GM18507 (cell line): Measurements from ENCODE around the gene TRMT61A.
"Not testable (repeated sequence)": the region's sequence is repeated elsewhere in the genome, so short reads cannot be mapped to it uniquely, and the experiment has no call there.

Source experiments
- DNase-seq: peaks from one replicate; pipeline ENCODE4 v3.0.0; 2011; ENCODE audit warnings: low read depth; ENCODE audit not compliant: insufficient read length; ENCODE audit errors: extremely low spot score
- FAIRE-seq: peaks from 2 replicates; lab custom pipeline; 2011; peaks lifted over from hg19 to GRCh38; lab: Jason Lieb, UNC

TRMT61A gene

DNA sequence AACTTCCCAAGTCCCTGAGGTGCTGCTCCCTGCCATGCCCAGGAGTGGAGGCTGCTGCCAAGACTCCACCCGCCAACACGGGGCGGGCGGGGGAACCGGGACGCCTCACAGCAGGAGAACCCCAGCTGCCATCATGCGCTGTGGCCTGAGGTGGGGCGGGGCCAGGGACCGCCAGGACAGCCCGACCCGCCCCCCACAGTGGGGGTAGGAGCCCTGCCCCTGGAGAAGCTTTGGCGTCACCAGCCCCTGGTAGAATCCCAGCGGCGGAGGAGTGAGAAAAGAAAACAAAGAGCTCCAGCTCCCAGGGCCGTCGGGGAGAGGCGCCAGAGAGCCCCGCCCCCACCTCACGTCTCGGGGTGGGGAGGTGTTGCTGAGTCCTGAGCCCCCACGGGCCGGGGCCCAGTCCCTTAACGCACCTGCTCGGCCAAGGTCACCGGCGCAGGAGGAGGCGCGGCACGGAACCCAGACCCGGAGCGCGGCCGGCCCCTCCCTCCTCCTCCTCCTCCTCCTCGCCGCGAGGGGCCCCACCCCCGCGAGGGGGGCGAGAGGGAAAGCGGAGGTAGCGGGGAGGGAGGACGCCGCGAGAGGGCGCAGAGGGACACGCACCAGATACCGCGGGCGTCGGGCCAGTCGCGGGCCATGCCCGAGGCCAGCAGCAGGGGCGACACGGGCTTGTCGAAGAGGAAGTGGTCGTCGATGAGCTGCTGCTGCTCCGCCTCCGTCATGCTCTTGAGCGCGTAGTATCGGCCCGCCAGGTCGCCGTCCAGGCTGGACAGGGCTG lies 8.1 kb upstream of the TRMT61A start:
- peak; percentile 43 for DNase-seq
- no peak for FAIRE-seq

DNA sequence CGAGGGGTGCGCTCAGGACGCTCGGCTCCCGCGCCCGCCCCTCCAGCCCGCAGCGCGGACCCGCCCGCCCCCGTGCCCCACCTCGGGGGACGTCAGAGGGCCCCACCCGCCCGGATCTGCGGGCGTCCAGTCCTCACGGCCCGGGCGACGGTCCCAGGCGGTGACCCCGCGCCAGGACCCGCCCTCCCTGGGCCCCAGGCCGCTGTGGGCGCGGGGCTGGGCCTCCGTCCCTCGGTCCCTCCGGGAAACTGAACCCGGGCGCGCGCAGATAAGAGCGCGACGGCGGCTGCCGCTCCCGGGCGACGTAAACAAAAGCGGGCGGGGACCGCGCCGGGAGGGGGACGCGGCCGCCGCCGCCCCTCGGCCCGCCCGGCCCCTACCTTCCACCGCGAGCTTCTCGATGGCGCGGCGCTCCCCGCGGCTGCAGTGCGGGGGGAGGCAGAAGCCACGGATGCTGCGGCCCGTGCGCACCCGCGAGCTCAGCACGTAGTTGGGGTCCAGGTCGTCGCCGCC lies 7.5 kb upstream of the TRMT61A start:
- FAIRE-seq (no peak), DNase-seq (no peak)

DNA sequence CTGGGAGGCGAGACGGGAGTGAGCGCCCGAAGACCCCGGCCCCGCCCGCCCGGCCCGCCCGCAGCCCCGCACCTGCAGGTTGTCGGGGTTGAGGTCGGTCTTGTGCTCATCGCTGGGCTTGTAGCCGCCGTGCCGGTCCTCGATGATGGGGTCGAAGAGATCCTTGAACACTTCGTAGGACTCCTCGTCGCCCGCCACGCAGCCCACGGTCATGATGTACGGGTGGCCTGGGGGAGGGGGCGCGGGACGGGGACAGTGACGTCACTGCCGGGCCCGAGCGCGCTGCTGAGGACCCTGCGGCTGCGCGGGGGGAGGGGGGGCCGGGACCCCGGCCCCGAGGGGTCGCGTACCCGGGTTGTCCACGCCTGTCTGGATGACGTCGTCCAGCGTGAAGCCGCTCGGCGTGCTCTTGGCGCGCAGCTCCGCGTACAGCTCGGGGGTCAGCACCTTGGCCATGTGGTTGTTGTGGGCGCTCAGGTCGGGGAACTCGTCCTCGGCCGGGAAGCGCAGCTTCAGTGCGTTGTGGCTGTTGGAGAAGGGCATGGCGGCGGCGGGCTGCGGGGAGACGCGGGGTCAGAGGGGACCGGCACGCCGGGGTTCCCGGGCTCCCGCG lies 6.9 kb upstream of the TRMT61A start:
- DNase-seq (no peak), FAIRE-seq (no peak)

DNA sequence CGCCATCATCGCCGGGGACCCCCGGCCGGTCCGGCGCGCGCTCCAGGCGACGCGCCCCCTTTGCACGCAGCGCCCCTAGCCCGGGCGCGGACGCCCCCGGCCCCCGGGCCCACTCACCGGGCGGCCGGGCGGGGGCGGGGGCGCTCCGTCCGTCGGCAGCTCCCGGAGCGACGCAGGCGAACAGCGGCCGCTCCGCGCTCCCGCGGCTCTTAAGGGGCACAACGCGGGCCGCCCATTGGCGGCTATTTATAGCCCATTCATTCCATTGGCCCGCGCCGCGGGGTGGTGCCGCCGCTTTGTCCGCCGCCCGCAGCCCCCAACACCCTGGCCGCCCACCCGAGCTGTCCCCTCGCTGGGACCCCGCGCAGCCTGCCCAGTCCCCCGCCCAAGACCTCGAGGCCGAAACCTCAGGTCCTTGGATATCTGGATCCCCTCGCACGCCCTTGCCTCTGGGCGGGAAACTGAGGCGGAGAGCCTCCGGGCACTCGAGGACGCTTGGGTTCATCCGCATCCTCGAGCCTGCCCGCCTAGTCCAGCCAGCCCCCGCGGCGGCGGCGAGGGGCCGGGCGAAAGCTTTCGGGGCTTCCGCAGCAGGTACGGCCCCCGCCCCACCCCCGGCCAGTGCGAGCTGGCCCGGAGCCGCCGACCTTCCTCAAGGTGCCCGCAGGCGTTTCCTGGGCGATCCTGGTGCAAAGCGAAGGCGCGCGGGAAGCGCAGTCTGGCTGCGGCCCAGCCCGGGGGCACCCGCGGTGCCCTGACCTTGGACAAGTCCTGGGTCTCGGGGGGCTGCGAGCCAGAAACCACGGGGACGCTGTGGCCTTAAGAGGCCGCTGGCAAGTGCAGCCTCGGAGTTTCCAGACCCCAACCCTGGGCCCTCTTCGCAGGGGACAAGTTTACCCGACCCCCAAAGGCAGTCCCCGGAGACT lies 6.1 kb upstream of the TRMT61A start, which contains the start of gene CKB:
Gene CKB (minus strand): TSS at position 182 of the 926 bp plus-strand sequence. CDS start 337 bp downstream, outside the sequence.
- DNase-seq (no peak), FAIRE-seq (no peak)

DNA sequence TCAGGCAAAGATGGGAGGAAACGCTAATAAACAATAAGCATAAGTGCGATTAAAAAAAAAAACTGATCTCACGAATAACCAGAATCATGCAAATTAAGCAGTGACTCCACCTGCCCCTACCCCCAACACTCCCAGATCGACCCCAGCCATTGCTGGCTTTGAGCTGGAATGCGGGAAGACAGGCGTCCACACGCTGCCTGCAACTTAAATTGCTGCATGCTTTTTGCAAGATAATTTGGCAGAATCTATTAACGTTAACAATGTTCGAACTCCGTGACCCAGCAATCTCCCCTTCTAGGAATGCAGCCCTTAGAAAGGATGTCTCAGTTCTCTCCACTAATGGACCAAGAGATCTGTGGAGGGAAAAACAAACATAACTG lies 5.4 kb upstream of the TRMT61A start:
- FAIRE-seq, result no peak
- DNase-seq, result no peak

DNA sequence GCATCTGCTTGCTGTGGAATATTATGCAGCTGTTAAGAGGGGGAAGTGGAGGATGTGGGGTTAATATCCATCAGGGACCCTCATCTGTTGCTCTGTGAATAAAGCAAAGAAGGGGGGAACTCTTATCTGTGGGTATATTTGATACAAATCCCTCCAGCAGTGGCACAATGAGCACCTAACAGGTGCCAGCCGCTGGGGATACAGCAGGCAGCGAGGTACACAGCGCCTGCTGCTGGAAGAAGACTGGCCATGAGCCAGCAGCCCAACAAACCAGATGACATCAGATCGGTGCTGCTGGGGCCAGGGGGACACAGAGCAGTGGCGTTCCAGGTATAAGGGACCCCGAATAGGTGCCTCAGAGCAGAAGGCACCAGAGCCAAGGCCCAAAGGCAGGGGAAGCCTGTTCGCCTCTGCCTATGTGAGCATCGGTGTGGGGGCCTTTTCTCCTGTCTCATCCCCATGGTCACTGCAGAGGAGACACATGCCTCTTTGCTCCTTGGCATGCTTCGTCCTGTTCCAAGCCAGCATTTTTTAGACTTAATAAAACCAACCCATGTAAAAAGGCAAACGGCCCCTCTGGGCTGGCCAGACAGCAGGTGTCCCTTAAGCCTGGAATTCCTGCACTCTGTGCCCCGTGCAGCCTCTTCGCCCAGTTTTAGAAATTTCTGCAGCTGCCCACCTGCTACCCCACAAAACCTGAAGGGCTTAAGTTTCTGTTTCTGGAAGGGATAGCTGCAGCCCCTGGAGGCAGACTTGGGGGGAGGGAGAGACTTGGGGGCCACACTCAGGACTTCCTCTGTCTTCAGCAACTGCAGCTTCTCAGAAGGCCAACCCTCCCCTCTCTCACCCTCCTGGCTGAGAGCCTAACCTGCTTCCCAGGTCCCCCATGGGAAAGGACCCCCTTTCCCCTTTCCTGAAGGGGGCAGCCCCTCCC lies 4.7 kb upstream of the TRMT61A start:
- DNase-seq, result no peak
- FAIRE-seq, result no peak

DNA sequence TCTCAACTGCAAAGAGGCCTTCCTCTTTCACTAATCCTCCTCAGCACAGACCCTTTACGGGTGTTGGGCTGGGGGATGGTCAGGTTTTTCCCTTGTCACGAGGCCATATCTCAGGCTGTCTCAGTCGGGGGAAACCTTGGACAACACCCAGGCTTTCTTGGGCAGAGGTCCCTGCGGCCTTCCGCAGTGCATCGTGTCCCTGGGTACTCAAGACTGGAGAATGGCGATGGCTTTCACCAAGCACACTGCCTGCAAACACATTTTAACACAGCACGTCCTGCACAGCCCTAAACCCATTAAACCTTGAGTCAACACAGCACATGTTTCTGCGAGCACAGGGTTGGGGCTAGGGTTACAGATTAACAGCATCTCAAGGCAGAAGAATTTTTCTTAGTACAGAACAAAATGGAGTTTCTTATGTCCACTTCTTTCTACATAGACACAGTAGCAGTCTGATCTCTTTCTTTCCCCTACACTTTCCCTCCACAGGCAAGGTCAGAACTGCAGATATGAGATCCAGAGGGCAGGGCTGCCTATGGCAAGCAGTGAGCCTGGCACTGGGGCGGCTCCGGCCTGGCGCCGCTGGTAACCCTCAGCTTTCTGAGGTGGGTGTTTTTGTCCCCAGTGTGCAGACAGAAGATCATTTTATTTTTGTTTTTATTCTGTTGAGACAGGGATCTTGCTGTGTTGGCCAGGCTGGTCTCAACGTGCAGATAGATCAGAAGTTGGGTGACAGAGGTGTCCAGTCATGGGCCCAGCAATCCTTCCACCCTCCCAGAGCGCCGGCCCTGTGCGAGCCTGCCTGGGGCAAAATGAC lies 3.4 kb upstream of the TRMT61A start:
- DNase-seq, FAIRE-seq: not testable (repeated sequence)

DNA sequence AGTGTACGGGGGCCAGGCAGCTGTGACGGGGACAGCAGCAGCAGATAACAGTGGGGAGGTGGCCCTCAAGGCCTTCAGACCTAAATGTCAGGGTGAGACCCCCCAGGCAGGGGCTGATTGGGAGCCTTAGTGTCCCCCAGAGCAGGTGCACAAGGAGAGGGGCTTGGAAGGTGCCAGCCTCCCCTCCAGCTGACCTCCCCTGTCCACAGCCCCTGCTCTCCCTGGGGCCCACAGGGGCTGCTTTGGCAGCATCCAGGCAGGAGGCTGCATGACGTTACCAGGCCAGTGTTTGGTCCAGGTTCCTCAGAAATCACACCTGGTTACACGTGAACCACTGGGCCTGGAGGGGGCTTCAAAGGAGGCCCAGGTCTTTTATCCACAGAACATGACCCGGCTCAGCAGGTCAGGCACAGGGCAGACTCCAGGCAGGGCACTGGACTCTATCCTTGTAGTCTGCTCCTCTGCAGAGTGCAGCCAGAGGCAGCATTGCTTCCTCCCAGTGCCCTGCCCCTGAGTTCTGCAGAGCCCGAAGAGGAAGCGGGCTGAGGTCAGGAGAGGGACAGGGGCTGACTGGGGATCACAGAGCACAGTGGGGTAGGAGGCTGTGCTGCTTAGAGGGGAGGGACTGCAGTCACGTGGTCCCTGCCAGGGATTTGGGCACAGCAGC lies 2.6 kb upstream of the TRMT61A start:
- DNase-seq, result no peak
- FAIRE-seq, result no peak

DNA sequence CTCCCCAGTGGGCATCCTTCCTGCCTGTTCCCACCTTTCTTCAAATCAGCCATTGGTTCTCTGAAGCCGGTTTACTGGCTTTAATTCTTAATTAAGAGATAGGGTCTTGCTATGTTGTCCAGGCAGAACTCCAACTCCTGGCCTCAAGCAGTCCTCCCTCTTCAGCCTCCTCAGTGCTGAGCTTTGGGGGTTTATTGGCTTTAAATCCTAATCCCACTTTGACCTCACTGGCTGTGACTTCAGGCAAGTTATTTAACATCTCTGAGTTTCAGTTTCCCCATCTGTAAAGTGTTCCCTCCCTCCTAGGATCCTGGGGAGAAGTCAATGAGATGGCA lies 2.1 kb upstream of the TRMT61A start:
- no peak for FAIRE-seq
- DNase-seq, result no peak

DNA sequence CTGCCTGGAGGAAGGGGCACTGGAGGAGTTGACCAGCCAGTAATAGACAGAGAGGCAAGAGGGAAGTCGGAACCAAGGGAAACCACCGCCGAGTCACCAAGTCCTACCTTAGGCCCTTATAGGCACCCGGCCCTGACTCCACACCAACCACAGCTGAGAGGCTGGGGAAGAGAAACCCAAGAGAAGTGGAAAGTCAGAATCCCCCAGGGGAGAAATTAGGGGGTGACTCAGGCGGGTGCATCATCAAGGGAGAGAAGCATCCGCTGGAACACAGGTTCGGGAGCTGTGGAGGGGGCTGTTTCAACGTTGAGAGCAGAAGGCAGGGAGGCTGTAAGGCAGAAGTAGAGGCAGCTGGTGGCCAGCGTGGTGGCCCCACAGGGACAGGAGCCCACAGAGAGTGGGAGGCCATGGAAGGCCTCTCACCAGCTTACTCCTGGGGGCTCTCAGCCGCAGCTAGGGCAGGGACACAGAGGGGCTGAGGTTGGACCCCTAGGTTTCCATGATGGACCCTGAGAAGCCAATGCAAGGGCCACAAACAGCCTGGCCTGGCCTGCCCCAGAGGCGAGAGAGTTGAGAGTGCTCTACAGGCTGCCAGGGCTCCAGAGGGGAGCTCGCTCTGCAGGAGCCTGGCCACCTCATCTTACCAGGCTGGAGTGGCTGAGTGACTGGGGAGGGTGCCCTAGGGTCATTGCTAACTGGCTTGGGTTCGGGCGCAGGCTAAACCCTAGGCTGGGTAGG lies 1.4 kb upstream of the TRMT61A start:
- DNase-seq (no peak), FAIRE-seq (peak; percentile 90)

DNA sequence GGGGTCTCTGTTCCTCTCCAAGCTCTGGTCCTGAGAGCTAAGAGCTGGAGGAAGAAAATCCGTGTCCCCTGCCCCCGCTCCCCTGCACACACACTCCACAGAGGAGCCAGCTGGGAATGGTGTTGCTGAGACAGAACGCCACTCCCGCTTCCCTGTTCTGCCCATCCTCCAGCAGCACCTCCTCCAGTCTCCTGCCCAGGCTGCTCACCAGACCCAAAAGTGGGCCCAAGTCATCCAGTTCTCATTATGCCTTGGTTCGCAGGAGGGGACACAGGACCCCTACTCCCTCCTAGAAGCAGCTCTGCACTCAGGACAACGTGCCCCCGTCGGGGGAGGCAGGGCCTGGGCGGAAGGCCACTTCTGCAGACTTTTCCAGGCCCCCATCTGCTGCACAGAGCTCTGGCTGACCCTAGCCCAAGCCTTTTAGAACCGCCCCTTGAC lies 830 bp upstream of the TRMT61A start:
- FAIRE-seq (no peak), DNase-seq (no peak)

DNA sequence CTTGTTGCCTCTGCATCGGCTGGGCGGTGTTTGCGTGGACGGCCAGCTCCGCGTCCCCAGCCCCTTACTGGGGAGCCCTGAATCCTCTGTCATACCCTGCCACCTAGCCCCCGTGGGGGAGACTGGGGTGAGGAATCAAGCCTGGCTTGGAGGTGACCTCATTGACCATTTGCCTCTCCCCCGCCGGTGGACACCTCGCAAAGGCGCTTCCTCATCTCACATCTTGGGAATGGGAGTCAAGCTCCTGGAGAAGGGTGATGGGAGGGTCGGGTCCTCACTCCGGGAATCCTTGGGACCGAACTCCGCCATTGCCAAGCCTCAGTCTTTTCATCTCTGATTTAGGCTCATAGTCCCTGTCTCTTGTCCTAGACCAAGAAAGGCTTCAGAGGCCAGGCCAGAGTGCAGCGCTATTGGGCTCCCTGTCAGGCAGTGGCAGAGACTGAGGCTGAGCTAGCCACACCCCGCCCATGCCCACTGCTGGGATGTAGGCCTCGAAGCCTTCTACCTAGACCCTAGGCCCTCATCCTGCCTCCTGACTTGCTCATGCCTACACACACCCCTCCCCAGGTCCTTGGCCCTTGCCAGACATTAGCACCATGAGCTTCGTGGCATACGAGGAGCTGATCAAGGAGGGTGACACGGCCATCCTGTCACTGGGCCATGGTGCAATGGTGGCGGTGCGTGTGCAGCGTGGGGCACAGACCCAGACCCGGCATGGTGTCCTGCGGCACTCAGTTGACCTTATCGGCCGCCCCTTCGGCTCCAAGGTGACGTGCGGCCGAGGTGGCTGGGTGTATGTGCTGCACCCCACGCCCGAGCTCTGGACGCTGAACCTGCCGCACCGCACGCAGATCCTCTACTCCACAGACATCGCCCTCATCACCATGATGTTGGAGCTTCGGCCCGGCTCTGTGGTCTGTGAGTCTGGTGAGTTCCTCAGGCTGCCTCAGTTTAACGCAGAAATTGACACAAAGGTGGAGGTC lies 678 bp downstream of the TRMT61A start:
- FAIRE-seq (no peak), DNase-seq (no peak)

DNA sequence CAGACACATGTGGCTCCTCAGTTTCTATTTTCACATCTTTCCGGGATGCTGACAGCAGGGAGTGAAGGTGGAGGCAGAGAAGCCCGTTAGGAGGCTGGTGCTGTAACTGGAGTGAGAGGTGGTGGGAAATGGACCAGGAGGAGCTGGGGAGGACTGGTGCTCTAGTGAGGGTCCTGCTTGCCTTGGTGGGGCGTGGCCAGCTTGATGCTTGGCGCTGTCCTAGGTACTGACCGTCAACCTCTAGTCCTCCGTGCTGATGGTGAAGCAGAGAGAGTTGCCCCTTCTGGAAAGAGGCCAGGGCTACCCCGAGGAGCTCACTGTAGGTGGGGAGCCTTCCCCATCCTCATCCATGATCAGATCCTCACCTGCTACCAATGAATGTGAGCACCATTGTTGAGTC lies 1.4 kb downstream of the TRMT61A start:
- FAIRE-seq (no peak), DNase-seq (no peak)

DNA sequence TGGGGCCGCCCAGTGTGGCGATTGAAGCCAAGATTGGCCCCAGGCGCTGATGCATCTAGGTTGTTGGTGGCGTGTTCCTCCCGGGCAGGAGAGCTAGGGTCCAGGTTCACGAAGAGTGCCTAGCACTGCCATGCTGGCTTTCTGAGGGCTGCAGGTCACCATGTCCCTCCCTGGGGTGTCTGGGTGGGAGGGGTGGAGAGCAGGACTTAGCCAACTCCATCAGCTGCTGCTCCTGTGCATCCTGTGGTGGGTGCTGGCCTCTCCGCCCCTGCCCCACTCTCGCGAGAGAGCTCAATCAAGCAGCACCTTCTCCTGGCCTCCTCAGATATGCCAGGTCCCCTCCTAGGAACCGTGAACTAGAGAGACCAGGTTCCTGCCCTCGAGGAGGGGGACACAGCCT lies 1.8 kb downstream of the TRMT61A start:
- no peak for DNase-seq
- no peak for FAIRE-seq

DNA sequence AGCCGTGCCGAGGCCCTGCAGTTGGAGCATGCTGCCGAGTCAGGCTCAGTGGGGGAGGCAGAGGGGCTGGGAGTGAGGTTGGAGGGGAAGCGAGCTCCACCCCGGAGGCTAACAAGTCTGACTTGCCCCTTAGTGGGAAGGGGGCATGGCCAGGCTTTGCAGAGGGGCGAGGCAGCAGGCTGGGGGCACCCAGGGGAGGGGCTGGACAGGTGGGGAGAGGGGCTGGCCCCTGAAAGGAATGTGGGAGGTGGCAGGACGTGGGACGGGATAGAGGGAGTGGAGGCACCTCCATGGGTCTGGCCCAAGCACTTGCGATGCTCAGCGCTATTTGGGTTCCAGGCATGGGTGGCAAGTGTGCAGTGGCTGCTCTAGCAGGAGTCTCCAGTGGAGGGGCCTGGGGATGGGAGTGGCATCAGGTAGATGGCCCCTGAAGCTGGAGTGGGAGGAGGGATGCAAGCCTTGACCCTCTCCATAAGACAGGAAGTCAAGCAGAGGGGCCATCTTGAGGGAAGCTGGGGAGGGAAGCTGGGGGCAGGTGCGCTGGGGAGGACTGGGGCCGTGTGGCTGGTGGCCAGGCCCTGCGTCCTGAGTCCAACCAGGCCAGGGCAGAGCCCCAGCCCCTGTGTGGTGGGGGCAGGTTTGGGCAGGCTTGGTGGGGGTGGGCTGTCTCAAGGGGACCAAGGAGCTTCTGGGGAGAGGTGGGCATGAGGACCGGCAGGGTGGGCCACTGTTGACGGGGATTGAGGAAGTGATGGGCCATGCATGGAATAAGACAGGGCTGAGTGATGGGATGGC lies 2.6 kb downstream of the TRMT61A start:
- DNase-seq (no peak), FAIRE-seq (no peak)
